Activated CD8-positive, alpha-beta memory T cell treated with anti-CD3 and anti-CD28 coated beads for 24 hours (primary cell): ENCODE data around the gene NGEF.
"Not testable (repeated sequence)": the region's sequence is repeated elsewhere in the genome, so short reads cannot be mapped to it uniquely, and the experiment has no call there.

ENCODE experiments used
- DNase-seq: peaks from one replicate; pipeline ENCODE4 v3.0.0-alpha.2; 2020

NGEF gene

GRCh38 chr2:233022561-233022960 lies 9.5 kb upstream of the NGEF start:
- no peak for DNase-seq

- no peak for DNase-seq
Observed at GRCh38 chr2:233021771-233022170, 8.7 kb upstream of the NGEF start.

GRCh38 chr2:233020454-233020853 lies 7.4 kb upstream of the NGEF start:
- no peak for DNase-seq

- not testable (repeated sequence) for DNase-seq
Observed at GRCh38 chr2:233019610-233020009, 6.6 kb upstream of the NGEF start.

GRCh38 chr2:233017947-233018346 lies 4.9 kb upstream of the NGEF start:
- no peak for DNase-seq

- no peak for DNase-seq
Observed at GRCh38 chr2:233015019-233015645, 2.1 kb upstream of the NGEF start.

- DNase-seq: no peak
Observed at GRCh38 chr2:233013650-233014049, 594 bp upstream of the NGEF start.

GRCh38 chr2:233012301-233012971 lies 620 bp downstream of the NGEF start:
- no peak for DNase-seq

GRCh38 chr2:233011702-233012131 lies 1.3 kb downstream of the NGEF start:
- no peak for DNase-seq

GRCh38 chr2:233011268-233011650 lies 1.8 kb downstream of the NGEF start:
- DNase-seq: no peak

- no peak for DNase-seq
Observed at GRCh38 chr2:233010569-233011267, 2.3 kb downstream of the NGEF start.

- DNase-seq: no peak
Observed at GRCh38 chr2:233009661-233010060, 3.4 kb downstream of the NGEF start.

- DNase-seq: no peak
Observed at GRCh38 chr2:233007739-233008138, 5.3 kb downstream of the NGEF start.

GRCh38 chr2:233007270-233007669 lies 5.8 kb downstream of the NGEF start:
- DNase-seq: no peak

GRCh38 chr2:233006648-233007047 lies 6.4 kb downstream of the NGEF start:
- no peak for DNase-seq

GRCh38 chr2:233005096-233005495 lies 8.0 kb downstream of the NGEF start:
- no peak for DNase-seq

- DNase-seq: no peak
Observed at GRCh38 chr2:233003658-233004555, 9.1 kb downstream of the NGEF start.

GRCh38 chr2:233002829-233003657 lies 10.0 kb downstream of the NGEF start:
- DNase-seq: no peak

- DNase-seq: no peak
Observed at GRCh38 chr2:233000886-233001750, 11.9 kb downstream of the NGEF start.

GRCh38 chr2:232999354-232999753 lies 13.7 kb downstream of the NGEF start:
- DNase-seq: no peak

- DNase-seq: no peak
Observed at GRCh38 chr2:232998666-232998985, 14.4 kb downstream of the NGEF start.
